GM18511 (cell line): Measurements from ENCODE around the gene OPALIN.

Experiments
- ATAC-seq: cut with Tn5 transposase; IDR thresholded peaks from one replicate; pipeline ENCODE4 v1.9.1; 2021; ENCODE audit warnings: mild to moderate bottlenecking, moderate library complexity; ENCODE audit not compliant: unreplicated experiment

OPALIN gene

GRCh38 chr10:96374639-96374984 is 15.8 kb upstream of the OPALIN start:
- ATAC-seq: no peak

- no peak for ATAC-seq
These were observed 15.2 kb upstream of the OPALIN start for GRCh38 chr10:96374004-96374403.

- no peak for ATAC-seq
These were observed 12.6 kb upstream of the OPALIN start for GRCh38 chr10:96371356-96371755.

- ATAC-seq: no peak
These were observed 11.9 kb upstream of the OPALIN start for GRCh38 chr10:96370584-96371157.

- no peak for ATAC-seq
These were observed 11.2 kb upstream of the OPALIN start for GRCh38 chr10:96369890-96370583.

- no peak for ATAC-seq
These were observed 10.2 kb upstream of the OPALIN start for GRCh38 chr10:96368971-96369370.

- ATAC-seq: no peak
These were observed 8.7 kb upstream of the OPALIN start for GRCh38 chr10:96367470-96367869.

GRCh38 chr10:96366508-96366907 is 7.7 kb upstream of the OPALIN start:
- no peak for ATAC-seq

GRCh38 chr10:96365571-96365970 is 6.8 kb upstream of the OPALIN start:
- no peak for ATAC-seq

GRCh38 chr10:96360766-96361165 is 2.0 kb upstream of the OPALIN start:
- ATAC-seq: no peak

GRCh38 chr10:96360331-96360730 is 1.5 kb upstream of the OPALIN start:
- no peak for ATAC-seq

GRCh38 chr10:96359616-96360015 is 814 bp upstream of the OPALIN start:
- no peak for ATAC-seq

- no peak for ATAC-seq
These were observed 1.7 kb downstream of the OPALIN start for GRCh38 chr10:96357038-96357620.

- no peak for ATAC-seq
These were observed 6.2 kb downstream of the OPALIN start for GRCh38 chr10:96352582-96352981.

- no peak for ATAC-seq
These were observed 6.8 kb downstream of the OPALIN start for GRCh38 chr10:96352027-96352426.

GRCh38 chr10:96346295-96346694 is 12.5 kb downstream of the OPALIN start:
- ATAC-seq: no peak

- ATAC-seq: no peak
These were observed 13.6 kb downstream of the OPALIN start for GRCh38 chr10:96345222-96345621.

GRCh38 chr10:96344178-96344577 is 14.6 kb downstream of the OPALIN start:
- no peak for ATAC-seq

GRCh38 chr10:96342402-96342801 is 16.4 kb downstream of the OPALIN start:
- ATAC-seq: no peak

GRCh38 chr10:96341219-96342182 is 17.3 kb downstream of the OPALIN start:
- ATAC-seq: peak; percentile 46
